Panc1 (cell line): Measurements from ENCODE around the gene SHANK3. TPM values are rescaled to one million over a fixed set of nuclear protein-coding genes. Genes with fewer than 3 reads are reported as not detected.

ENCODE experiments used
- ATAC-seq: fragments of 200-7000 bp; cut with Tn5 transposase; 2 replicates; pipeline ENCODE4 v1.9.1; 2020; ENCODE audit warnings: mild to moderate bottlenecking, moderate library complexity
- BruUV-seq: library from RNA; stranded (reverse); fragments of 400-500 nt; replicated peaks from 2 replicates; lab custom pipeline; 2021; lab: Mats Ljungman, UMichigan
- CTCF ChIA-PET: fragments of 300-600 bp; sonication (Branson Sonifier 250); formaldehyde crosslinking; loops from one replicate; lab custom pipeline; 2022; ENCODE audit warnings: antibody characterized with exemption; lab: Charles Lee
- POLR2A ChIA-PET: fragments of 300-600 bp; sonication (Branson Sonifier 250); formaldehyde crosslinking; loops from one replicate; lab custom pipeline; 2022; ENCODE audit warnings: antibody characterized with exemption; lab: Charles Lee
- DNase-seq: peaks from one replicate; pipeline ENCODE4 v3.0.0-alpha.2; 2010; ENCODE audit warnings: low read depth, low spot score
- H3K27ac ChIP-seq: 2 replicates; pipeline ENCODE4 v1.5.1; 2011; ENCODE audit warnings: mild to moderate bottlenecking, low read length, inconsistent platforms
- H3K27me3 ChIP-seq: fragments of 200-500 bp; sonication (Bioruptor generic); 2 replicates; pipeline ENCODE4 v1.6.0; 2014; ENCODE audit warnings: low read length, inconsistent platforms; ENCODE audit not compliant: control insufficient read depth, insufficient read depth
- H3K36me3 ChIP-seq: fragments of 200-500 bp; sonication (Bioruptor generic); 2 replicates; pipeline ENCODE4 v1.5.1; 2014; ENCODE audit warnings: inconsistent platforms, mild to moderate bottlenecking, low read length, moderate library complexity; ENCODE audit not compliant: control insufficient read depth, insufficient read depth
- H3K4me1 ChIP-seq: 2 replicates; pipeline ENCODE4 v1.5.1; 2011; ENCODE audit warnings: inconsistent platforms, mild to moderate bottlenecking, low read length, moderate library complexity; ENCODE audit not compliant: control insufficient read depth, insufficient read depth
- H3K4me3 ChIP-seq, 2 experiments: 2 replicates each; pipeline ENCODE4 v1.5.1; 2011 to 2012; ENCODE audit warnings: low read depth in 2 of 2, low read length in 2 of 2, mild to moderate bottlenecking in 2 of 2, inconsistent platforms in 1 of 2, moderate library complexity in 1 of 2
- H3K9me3 ChIP-seq: fragments of 200-500 bp; sonication (Bioruptor generic); 2 replicates; pipeline ENCODE4 v1.5.1; 2014; ENCODE audit warnings: low read depth, mild to moderate bottlenecking, inconsistent platforms, low read length, moderate library complexity; ENCODE audit not compliant: control insufficient read depth, insufficient read depth
- POLR2AphosphoS5 ChIP-seq: IDR thresholded peaks from 2 replicates; pipeline ENCODE4 v1.6.1; 2012; ENCODE audit warnings: mild to moderate bottlenecking, low read depth, low read length, moderate library complexity
- SIN3A ChIP-seq: IDR thresholded peaks from 2 replicates; pipeline ENCODE4 v1.6.1; 2012; ENCODE audit warnings: low read depth, mild to moderate bottlenecking, low read length, moderate library complexity, borderline replicate concordance; ENCODE audit not compliant: insufficient read depth
- TCF7L2 ChIP-seq: IDR thresholded peaks from 2 replicates; pipeline ENCODE4 v1.6.1; 2011; ENCODE audit warnings: mild to moderate bottlenecking, low read depth, low read length, inconsistent platforms
- in situ Hi-C: cut with HindIII; loops from 2 replicates; pipeline ENCODE4 v1.10.0; 2016; ENCODE audit warnings: low sequenced_read_pairs, low pct_unique_long_range_greater_than_20kb
- intact Hi-C: fragments of 100-400 bp; cut with micrococcal nuclease; formaldehyde crosslinking; loops from one replicate; pipeline ENCODE4 v1.10.0; 2022; ENCODE audit not compliant: unreplicated experiment
- total RNA-seq: library from RNA; stranded (reverse); gene quantifications from one replicate; pipeline ENCODE4 v1.2.1, GENCODE V29; 2021; ENCODE audit not compliant: unreplicated experiment
- TF ChIP-seq, protein P1 (sequence below), 2 experiments: IDR thresholded peaks; 2 replicates each; pipeline ENCODE4 v1.6.1; 2011 to 2012; ENCODE audit warnings: low read depth in 2 of 2, control low read depth in 1 of 2, low read length in 1 of 2, mild to moderate bottlenecking in 1 of 2, moderate library complexity in 1 of 2; ENCODE audit not compliant: insufficient read depth in 1 of 2
- TF ChIP-seq, protein P2 (sequence below): fragments of 450-650 bp; IDR thresholded peaks from 2 replicates; pipeline ENCODE4 v1.5.1; 2017; ENCODE audit warnings: mild to moderate bottlenecking

The SHANK3 gene
- total RNA-seq, 1 experiment from 2014 or later: 7.6 TPM

DNA sequence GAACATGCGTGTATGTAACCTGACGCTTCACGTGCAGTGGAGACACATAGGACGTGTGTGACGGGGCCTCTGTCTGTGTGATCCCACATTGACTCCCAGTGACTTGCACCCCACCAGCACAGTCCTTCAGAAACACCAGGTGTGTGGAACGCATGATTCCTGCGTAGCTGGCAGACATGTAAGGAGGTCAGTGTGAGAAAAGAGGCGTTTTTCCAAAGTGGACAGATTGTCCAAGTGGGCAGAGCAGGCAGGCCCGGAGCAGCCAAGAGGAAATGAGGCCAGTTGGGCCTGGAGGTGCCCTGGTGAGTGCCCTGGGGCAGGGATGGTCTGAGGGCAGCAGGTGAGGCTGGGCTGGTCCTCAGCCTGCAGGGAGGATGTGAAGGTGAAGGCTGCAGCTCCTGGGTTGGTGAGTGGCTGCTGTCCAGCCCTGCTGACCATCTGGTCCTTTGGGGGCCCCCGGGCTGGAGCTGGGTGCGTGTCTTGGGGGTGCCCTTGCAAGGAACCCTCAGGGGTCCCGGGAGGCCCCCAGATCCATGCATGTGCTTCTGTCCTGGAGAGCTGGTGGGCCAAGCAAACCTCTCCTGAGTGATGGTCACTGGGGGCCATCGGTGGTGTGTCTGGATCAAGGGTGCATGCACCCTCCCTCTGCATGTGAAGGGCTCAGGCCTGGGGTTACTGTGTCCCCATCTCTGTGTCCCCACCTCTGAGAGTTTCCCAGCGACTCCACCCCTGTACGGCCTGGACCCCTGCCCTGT, 26.6 kb downstream of the SHANK3 start:
- Histone ChIP-seq H3K27me3 (no peaks in the 10 kb centered on the region), H3K36me3 (no peaks in the 10 kb centered on the region), H3K9me3 (no peaks in the 10 kb centered on the region), H3K27ac (no peak overlapping the region), H3K4me1 (peaks cover 2% of the 10 kb centered on the region; the same call in 1 of the 2 replicates), H3K4me3 (no peak overlapping the region)
- no TSS peak for BruUV-seq
- TF ChIP-seq SIN3A (no peak), POLR2AphosphoS5 (no peak)
- intact Hi-C loops (no loop called here), in situ Hi-C loops (no loop called here)
- CTCF ChIA-PET: interaction anchor here (0.6 kb wide), 1 partner anchor 26 kb away, joined by 3 read pairs; no protein-coding TSS in a partner anchor
- DNase-seq (no peak), ATAC-seq (no peak)
- POLR2A ChIA-PET: interaction anchor here (0.6 kb wide), 1 partner anchor 173 kb away, joined by 3 read pairs; no protein-coding TSS in a partner anchor

DNA sequence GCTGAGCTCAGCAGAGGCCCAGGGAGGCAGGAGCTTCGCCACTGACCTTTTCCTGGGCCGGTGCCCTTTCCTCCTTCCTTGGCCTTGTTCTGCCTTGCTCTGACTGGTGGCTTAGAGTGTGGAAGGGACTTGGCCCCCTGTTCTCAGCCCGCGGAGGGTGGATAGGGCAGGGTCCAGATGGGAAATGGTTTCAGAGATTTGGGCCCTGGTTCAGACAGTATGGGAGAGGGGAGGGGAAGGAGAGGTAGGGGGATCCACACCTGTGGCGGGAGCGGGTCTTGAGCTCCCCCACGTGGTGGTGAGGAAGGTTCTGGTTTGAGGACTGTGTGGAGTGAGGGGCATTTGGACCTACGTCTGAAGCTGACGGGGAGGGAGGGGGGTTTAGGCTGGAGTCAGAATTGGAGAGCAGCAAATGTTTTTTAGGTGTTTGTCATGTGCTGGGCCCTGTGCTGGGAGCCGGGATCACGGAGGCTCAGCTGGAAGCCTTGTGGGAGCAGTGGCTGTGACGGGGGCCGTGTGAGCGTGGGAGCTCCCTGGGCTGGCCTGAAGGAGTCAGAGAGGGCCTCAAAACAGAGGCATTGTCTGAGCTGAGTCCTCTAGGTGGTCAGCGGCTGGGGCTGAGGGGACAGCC, 27.2 kb downstream of the SHANK3 start:
- H3K36me3 ChIP-seq: no peaks in the 10 kb centered on the region
- TF ChIP-seq POLR2AphosphoS5 (no peak), SIN3A (no peak), TCF7L2 (no peak)
- TF ChIP-seq, protein P1, sequence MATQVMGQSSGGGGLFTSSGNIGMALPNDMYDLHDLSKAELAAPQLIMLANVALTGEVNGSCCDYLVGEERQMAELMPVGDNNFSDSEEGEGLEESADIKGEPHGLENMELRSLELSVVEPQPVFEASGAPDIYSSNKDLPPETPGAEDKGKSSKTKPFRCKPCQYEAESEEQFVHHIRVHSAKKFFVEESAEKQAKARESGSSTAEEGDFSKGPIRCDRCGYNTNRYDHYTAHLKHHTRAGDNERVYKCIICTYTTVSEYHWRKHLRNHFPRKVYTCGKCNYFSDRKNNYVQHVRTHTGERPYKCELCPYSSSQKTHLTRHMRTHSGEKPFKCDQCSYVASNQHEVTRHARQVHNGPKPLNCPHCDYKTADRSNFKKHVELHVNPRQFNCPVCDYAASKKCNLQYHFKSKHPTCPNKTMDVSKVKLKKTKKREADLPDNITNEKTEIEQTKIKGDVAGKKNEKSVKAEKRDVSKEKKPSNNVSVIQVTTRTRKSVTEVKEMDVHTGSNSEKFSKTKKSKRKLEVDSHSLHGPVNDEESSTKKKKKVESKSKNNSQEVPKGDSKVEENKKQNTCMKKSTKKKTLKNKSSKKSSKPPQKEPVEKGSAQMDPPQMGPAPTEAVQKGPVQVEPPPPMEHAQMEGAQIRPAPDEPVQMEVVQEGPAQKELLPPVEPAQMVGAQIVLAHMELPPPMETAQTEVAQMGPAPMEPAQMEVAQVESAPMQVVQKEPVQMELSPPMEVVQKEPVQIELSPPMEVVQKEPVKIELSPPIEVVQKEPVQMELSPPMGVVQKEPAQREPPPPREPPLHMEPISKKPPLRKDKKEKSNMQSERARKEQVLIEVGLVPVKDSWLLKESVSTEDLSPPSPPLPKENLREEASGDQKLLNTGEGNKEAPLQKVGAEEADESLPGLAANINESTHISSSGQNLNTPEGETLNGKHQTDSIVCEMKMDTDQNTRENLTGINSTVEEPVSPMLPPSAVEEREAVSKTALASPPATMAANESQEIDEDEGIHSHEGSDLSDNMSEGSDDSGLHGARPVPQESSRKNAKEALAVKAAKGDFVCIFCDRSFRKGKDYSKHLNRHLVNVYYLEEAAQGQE (IDR thresholded peaks at IDR 0.05; ENCODE audit: insufficient read depth in 1 of 2, low read depth in 2 of 2, low read length in 1 of 2): no peak
- TF ChIP-seq, protein P2, sequence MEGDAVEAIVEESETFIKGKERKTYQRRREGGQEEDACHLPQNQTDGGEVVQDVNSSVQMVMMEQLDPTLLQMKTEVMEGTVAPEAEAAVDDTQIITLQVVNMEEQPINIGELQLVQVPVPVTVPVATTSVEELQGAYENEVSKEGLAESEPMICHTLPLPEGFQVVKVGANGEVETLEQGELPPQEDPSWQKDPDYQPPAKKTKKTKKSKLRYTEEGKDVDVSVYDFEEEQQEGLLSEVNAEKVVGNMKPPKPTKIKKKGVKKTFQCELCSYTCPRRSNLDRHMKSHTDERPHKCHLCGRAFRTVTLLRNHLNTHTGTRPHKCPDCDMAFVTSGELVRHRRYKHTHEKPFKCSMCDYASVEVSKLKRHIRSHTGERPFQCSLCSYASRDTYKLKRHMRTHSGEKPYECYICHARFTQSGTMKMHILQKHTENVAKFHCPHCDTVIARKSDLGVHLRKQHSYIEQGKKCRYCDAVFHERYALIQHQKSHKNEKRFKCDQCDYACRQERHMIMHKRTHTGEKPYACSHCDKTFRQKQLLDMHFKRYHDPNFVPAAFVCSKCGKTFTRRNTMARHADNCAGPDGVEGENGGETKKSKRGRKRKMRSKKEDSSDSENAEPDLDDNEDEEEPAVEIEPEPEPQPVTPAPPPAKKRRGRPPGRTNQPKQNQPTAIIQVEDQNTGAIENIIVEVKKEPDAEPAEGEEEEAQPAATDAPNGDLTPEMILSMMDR: no peak; the same call in 1 of the 2 replicates
- H3K4me1 ChIP-seq: peaks cover 2% of the 10 kb centered on the region; the same call in 1 of the 2 replicates
- H3K27ac ChIP-seq: no peak overlapping the region
- in situ Hi-C loops: no loop called here
- no peak overlapping the region for H3K4me3 ChIP-seq
- no TSS peak for BruUV-seq
- ChIA-PET CTCF (interaction anchor here (0.6 kb wide), 1 partner anchor 27 kb away, joined by 3 read pairs; no protein-coding TSS in a partner anchor), POLR2A (interaction anchor here (0.6 kb wide), 1 partner anchor 174 kb away, joined by 3 read pairs; no protein-coding TSS in a partner anchor)
- intact Hi-C loops: no loop called here
- H3K9me3 ChIP-seq: no peaks in the 10 kb centered on the region
- no peak for DNase-seq
- H3K27me3 ChIP-seq: no peaks in the 10 kb centered on the region
- no peak for ATAC-seq
